Nephron progenitor cell (in vitro differentiated cells): Measurements from ENCODE around the gene BMP2K.

Experiments
- DNase-seq: peaks from one replicate; pipeline ENCODE4 v3.0.0; 2021
- H3K27ac Mint-ChIP-seq: 2 replicates; pipeline ENCODE4 v1.8.0; 2021; ENCODE audit warnings: mild to moderate bottlenecking, moderate library complexity, mixed read lengths
- H3K27me3 Mint-ChIP-seq: 2 replicates; pipeline ENCODE4 v1.8.0; 2021; ENCODE audit warnings: mild to moderate bottlenecking, low read depth, mixed read lengths; ENCODE audit not compliant: poor library complexity
- H3K36me3 Mint-ChIP-seq: 2 replicates; pipeline ENCODE4 v1.8.0; 2021; ENCODE audit warnings: low read depth, mixed read lengths
- H3K4me1 Mint-ChIP-seq: 2 replicates; pipeline ENCODE4 v1.8.0; 2021; ENCODE audit warnings: mixed read lengths
- H3K4me3 Mint-ChIP-seq: 2 replicates; pipeline ENCODE4 v1.8.0; 2021; ENCODE audit warnings: mild to moderate bottlenecking, moderate library complexity, mixed read lengths
- H3K9me3 Mint-ChIP-seq: 2 replicates; pipeline ENCODE4 v1.8.0; 2021; ENCODE audit warnings: mild to moderate bottlenecking, moderate library complexity, mixed read lengths
- CTCF ChIP-seq: fragments of 200-600 bp; sonication (generic); IDR thresholded peaks from 2 replicates; pipeline ENCODE4 v1.5.0; 2021; ENCODE audit warnings: antibody characterized with exemption

The BMP2K gene

GRCh38 chr4:78939667-78940008 lies 163.5 kb downstream of the BMP2K start:
- H3K4me1 Mint-ChIP-seq: peaks cover 33% of the 10 kb centered on the region
- H3K36me3 Mint-ChIP-seq: peaks cover 13% of the 10 kb centered on the region
- peak overlapping the region; percentile 88 for H3K4me3 Mint-ChIP-seq
- no peak for DNase-seq
- peaks cover 20% of the 10 kb centered on the region for H3K27me3 Mint-ChIP-seq
- H3K27ac Mint-ChIP-seq: no peak overlapping the region
- no peaks in the 10 kb centered on the region for H3K9me3 Mint-ChIP-seq
- no peak for TF ChIP-seq CTCF

GRCh38 chr4:78940752-78941151 lies 164.6 kb downstream of the BMP2K start:
- Mint-ChIP-seq H3K36me3 (peaks cover 10% of the 10 kb centered on the region), H3K9me3 (peaks cover 5% of the 10 kb centered on the region), H3K4me1 (peaks cover 37% of the 10 kb centered on the region), H3K27ac (no peak overlapping the region), H3K4me3 (no peak overlapping the region), H3K27me3 (peaks cover 20% of the 10 kb centered on the region)
- no peak for DNase-seq
- no peak for TF ChIP-seq CTCF

GRCh38 chr4:78944381-78944780 lies 168.2 kb downstream of the BMP2K start:
- TF ChIP-seq CTCF: no peak

GRCh38 chr4:78945651-78946179 lies 169.6 kb downstream of the BMP2K start:
- H3K4me3 Mint-ChIP-seq: no peak overlapping the region
- no peak for DNase-seq
- H3K4me1 Mint-ChIP-seq: peaks cover 18% of the 10 kb centered on the region
- no peak for TF ChIP-seq CTCF
- peaks cover 27% of the 10 kb centered on the region for H3K9me3 Mint-ChIP-seq
- H3K36me3 Mint-ChIP-seq: no peaks in the 10 kb centered on the region
- H3K27me3 Mint-ChIP-seq: peaks cover 21% of the 10 kb centered on the region
- H3K27ac Mint-ChIP-seq: no peak overlapping the region

More at GRCh38 chr4:78944381-78944780, 168.2 kb downstream of the BMP2K start:
- Mint-ChIP-seq H3K36me3 (no peaks in the 10 kb centered on the region), H3K9me3 (peaks cover 27% of the 10 kb centered on the region), H3K4me3 (no peak overlapping the region), H3K27me3 (peaks cover 24% of the 10 kb centered on the region), H3K27ac (no peak overlapping the region), H3K4me1 (peaks cover 27% of the 10 kb centered on the region)
- no peak for DNase-seq

GRCh38 chr4:78949735-78950134 lies 173.6 kb downstream of the BMP2K start:
- H3K36me3 Mint-ChIP-seq: no peaks in the 10 kb centered on the region
- TF ChIP-seq CTCF: no peak
- no peak overlapping the region for H3K4me3 Mint-ChIP-seq
- H3K27ac Mint-ChIP-seq: no peak overlapping the region
- peaks cover 12% of the 10 kb centered on the region for H3K27me3 Mint-ChIP-seq
- peaks cover 27% of the 10 kb centered on the region for H3K9me3 Mint-ChIP-seq
- peaks cover 3% of the 10 kb centered on the region for H3K4me1 Mint-ChIP-seq
- no peak for DNase-seq

- Mint-ChIP-seq H3K27me3 (peaks cover 11% of the 10 kb centered on the region), H3K9me3 (peaks cover 10% of the 10 kb centered on the region), H3K4me1 (no peaks in the 10 kb centered on the region), H3K4me3 (no peak overlapping the region), H3K36me3 (no peaks in the 10 kb centered on the region), H3K27ac (no peak overlapping the region)
- DNase-seq: peak; percentile 36
- peak; percentile 73 for TF ChIP-seq CTCF
These were observed 175.8 kb downstream of the BMP2K start for GRCh38 chr4:78951862-78952472.
